Trophoblast cell (in vitro differentiated cells and primary cell): ENCODE data around the gene RAB6B.

Source experiments
- DNase-seq, 2 donors: peaks; one replicate each; pipeline ENCODE4 v3.0.0-alpha.2; 2016
- H2AFZ ChIP-seq: 2 replicates; pipeline ENCODE4 v1.6.1; 2013; ENCODE audit warnings: low read length, moderate library complexity, mild to moderate bottlenecking; ENCODE audit not compliant: insufficient read depth, poor library complexity
- H2AK5ac ChIP-seq: 2 replicates; pipeline ENCODE4 v1.6.1; 2013; ENCODE audit warnings: mild to moderate bottlenecking, low read length
- H2BK120ac ChIP-seq: 2 replicates; pipeline ENCODE4 v1.6.1; 2013; ENCODE audit warnings: low read length, mild to moderate bottlenecking, moderate library complexity; ENCODE audit not compliant: insufficient read depth, poor library complexity
- H2BK12ac ChIP-seq: 2 replicates; pipeline ENCODE4 v1.6.1; 2013; ENCODE audit warnings: mild to moderate bottlenecking, low read length, moderate library complexity
- H2BK5ac ChIP-seq: 2 replicates; pipeline ENCODE4 v1.6.1; 2013; ENCODE audit warnings: low read length, low read depth, moderate library complexity, mild to moderate bottlenecking; ENCODE audit not compliant: poor library complexity
- H3K14ac ChIP-seq: 2 replicates; pipeline ENCODE4 v1.6.1; 2013; ENCODE audit warnings: mild to moderate bottlenecking, low read length
- H3K18ac ChIP-seq: 2 replicates; pipeline ENCODE4 v1.6.1; 2013; ENCODE audit warnings: mild to moderate bottlenecking, low read length
- H3K23ac ChIP-seq: 2 replicates; pipeline ENCODE4 v1.6.1; 2013; ENCODE audit warnings: low read length
- H3K27ac ChIP-seq: 2 replicates; pipeline ENCODE4 v1.5.1; 2013; ENCODE audit warnings: low read depth, mild to moderate bottlenecking, inconsistent platforms, low read length, moderate library complexity
- H3K27me3 ChIP-seq: 2 replicates; pipeline ENCODE4 v1.6.1; 2013; ENCODE audit warnings: inconsistent platforms, mild to moderate bottlenecking, low read length, moderate library complexity; ENCODE audit not compliant: insufficient read depth
- H3K36me3 ChIP-seq, 2 experiments: 1 replicate in 1 of 2; 2 replicates in 1 of 2; pipeline ENCODE4 v1.6.1; 2013; ENCODE audit warnings: low read length in 2 of 2, mild to moderate bottlenecking in 2 of 2, moderate library complexity in 1 of 2; ENCODE audit not compliant: insufficient read depth in 2 of 2, control insufficient read depth in 1 of 2
- H3K4ac ChIP-seq: 2 replicates; pipeline ENCODE4 v1.6.1; 2013; ENCODE audit warnings: low read depth, mild to moderate bottlenecking, low read length, moderate library complexity
- H3K4me1 ChIP-seq, 2 experiments: 1 replicate in 1 of 2; 2 replicates in 1 of 2; pipeline ENCODE4 v1.6.1; 2013; ENCODE audit warnings: low read length in 2 of 2, mild to moderate bottlenecking in 2 of 2, moderate library complexity in 1 of 2; ENCODE audit not compliant: insufficient read depth in 2 of 2, control insufficient read depth in 1 of 2
- H3K4me2 ChIP-seq: 2 replicates; pipeline ENCODE4 v1.6.1; 2013; ENCODE audit warnings: inconsistent platforms, mild to moderate bottlenecking, low read length, moderate library complexity
- H3K4me3 ChIP-seq: 2 replicates; pipeline ENCODE4 v1.5.1; 2013; ENCODE audit warnings: mild to moderate bottlenecking, low read depth, low read length, inconsistent platforms
- H3K79me1 ChIP-seq: one replicate; pipeline ENCODE4 v1.6.1; 2013; ENCODE audit warnings: low read length
- H3K79me2 ChIP-seq: 2 replicates; pipeline ENCODE4 v1.6.1; 2013; ENCODE audit warnings: low read length, mild to moderate bottlenecking; ENCODE audit not compliant: control insufficient read depth, insufficient read depth, poor library complexity
- H3K9ac ChIP-seq: 2 replicates; pipeline ENCODE4 v1.6.1; 2013; ENCODE audit warnings: mild to moderate bottlenecking, low read length
- H3K9me3 ChIP-seq: 2 replicates; pipeline ENCODE4 v1.6.1; 2013; ENCODE audit warnings: low read depth, mild to moderate bottlenecking, control low read depth, inconsistent platforms, low read length; ENCODE audit not compliant: insufficient read depth
- H4K12ac ChIP-seq: 2 replicates; pipeline ENCODE4 v1.6.1; 2013; ENCODE audit warnings: low read depth, mild to moderate bottlenecking, low read length, moderate library complexity
- H4K8ac ChIP-seq: 2 replicates; pipeline ENCODE4 v1.6.1; 2013; ENCODE audit warnings: low read depth, mild to moderate bottlenecking, low read length, moderate library complexity
- H4K91ac ChIP-seq: one replicate; pipeline ENCODE4 v1.6.1; 2013; ENCODE audit warnings: low read depth, mild to moderate bottlenecking, low read length, moderate library complexity
- WGBS: extraction: QIAGEN DNeasy Blood & Tissue Kit; methylation state at CpG from one replicate; pipeline ENCODE4 v1.1.7; 2013; ENCODE audit warnings: missing lambda C conversion rate; ENCODE audit not compliant: insufficient read length, insufficient coverage; ENCODE audit errors: extremely low coverage; 5-methylcytosine and 5-hydroxymethylcytosine counted together

The RAB6B gene

GRCh38 chr3:133797396-133798105 lies 98.1 kb downstream of the RAB6B start:
- Histone ChIP-seq H3K4me2 (no peak overlapping the region), H4K91ac (no peak overlapping the region), H3K4ac (no peak overlapping the region), H3K9ac (no peak overlapping the region), H2BK12ac (no peak overlapping the region), H3K27me3 (no peaks in the 10 kb centered on the region), H2AFZ (no peak overlapping the region), H2AK5ac (no peak overlapping the region), H3K79me2 (no peaks in the 10 kb centered on the region), H3K27ac (no peak overlapping the region), H3K4me3 (no peak overlapping the region), H3K9me3 (peaks cover 2% of the 10 kb centered on the region), H2BK5ac (no peak overlapping the region), H4K12ac (no peak overlapping the region), H4K8ac (no peak overlapping the region), H3K79me1 (no peaks in the 10 kb centered on the region), H3K14ac (no peak overlapping the region), H3K23ac (no peak overlapping the region), H3K4me1 (no peaks in the 10 kb centered on the region), H3K36me3 (no peaks in the 10 kb centered on the region), H2BK120ac (no peak overlapping the region), H3K18ac (no peak overlapping the region)
- peak; percentile 44 to 81 for DNase-seq
- WGBS = no CpG with 5 or more reads among the region's 3 CpGs

- Histone ChIP-seq H4K8ac (no peak overlapping the region), H2AK5ac (no peak overlapping the region), H3K14ac (no peak overlapping the region), H3K4me2 (no peak overlapping the region), H3K4ac (no peak overlapping the region), H3K79me1 (no peaks in the 10 kb centered on the region), H3K27me3 (no peaks in the 10 kb centered on the region), H3K9me3 (peaks cover 5% of the 10 kb centered on the region), H4K91ac (no peak overlapping the region), H3K9ac (no peak overlapping the region), H2AFZ (no peak overlapping the region), H3K23ac (no peak overlapping the region), H2BK12ac (no peak overlapping the region), H4K12ac (no peak overlapping the region), H3K18ac (no peak overlapping the region), H3K4me1 (no peaks in the 10 kb centered on the region), H2BK120ac (no peak overlapping the region), H3K36me3 (no peaks in the 10 kb centered on the region), H3K27ac (no peak overlapping the region), H3K4me3 (no peak overlapping the region), H2BK5ac (no peak overlapping the region), H3K79me2 (no peaks in the 10 kb centered on the region)
- peak in 1 of 2 donors; percentile 5 for DNase-seq
- WGBS = 100% methylated on average over 1 of the region's 9 CpGs
These were observed 103.4 kb downstream of the RAB6B start for GRCh38 chr3:133792171-133792763.

GRCh38 chr3:133788024-133788423 lies 107.7 kb downstream of the RAB6B start:
- H3K18ac ChIP-seq = no peak overlapping the region
- H2BK120ac ChIP-seq = no peak overlapping the region
- no peak overlapping the region for H3K4ac ChIP-seq
- no peaks in the 10 kb centered on the region for H3K4me1 ChIP-seq
- H4K8ac ChIP-seq = no peak overlapping the region
- no peaks in the 10 kb centered on the region for H3K27me3 ChIP-seq
- no peak for DNase-seq
- H2AFZ ChIP-seq = no peak overlapping the region
- no peak overlapping the region for H3K4me2 ChIP-seq
- H3K27ac ChIP-seq = no peak overlapping the region
- H3K23ac ChIP-seq = no peak overlapping the region
- H3K4me3 ChIP-seq = no peak overlapping the region
- H3K79me2 ChIP-seq = no peaks in the 10 kb centered on the region
- no peak overlapping the region for H2BK12ac ChIP-seq
- no peak overlapping the region for H3K14ac ChIP-seq
- no peak overlapping the region for H2AK5ac ChIP-seq
- peaks cover 5% of the 10 kb centered on the region for H3K9me3 ChIP-seq
- no peaks in the 10 kb centered on the region for H3K79me1 ChIP-seq
- H4K91ac ChIP-seq = no peak overlapping the region
- no peak overlapping the region for H4K12ac ChIP-seq
- H3K36me3 ChIP-seq = no peaks in the 10 kb centered on the region
- H3K9ac ChIP-seq = no peak overlapping the region
- WGBS = no CpG with 5 or more reads among the region's 2 CpGs
- H2BK5ac ChIP-seq = no peak overlapping the region

- Histone ChIP-seq H4K8ac (no peak overlapping the region), H3K27ac (no peak overlapping the region), H2BK12ac (no peak overlapping the region), H3K18ac (no peak overlapping the region), H3K36me3 (no peaks in the 10 kb centered on the region), H2BK120ac (no peak overlapping the region), H2AK5ac (no peak overlapping the region), H4K12ac (no peak overlapping the region), H3K4me2 (no peak overlapping the region), H4K91ac (no peak overlapping the region), H3K9ac (no peak overlapping the region), H3K23ac (no peak overlapping the region), H2AFZ (no peak overlapping the region), H3K79me1 (no peaks in the 10 kb centered on the region), H2BK5ac (no peak overlapping the region), H3K4me3 (no peak overlapping the region), H3K4me1 (no peaks in the 10 kb centered on the region), H3K9me3 (peaks cover 6% of the 10 kb centered on the region), H3K14ac (no peak overlapping the region), H3K27me3 (no peaks in the 10 kb centered on the region), H3K79me2 (no peaks in the 10 kb centered on the region), H3K4ac (no peak overlapping the region)
- no peak for DNase-seq
- WGBS = no CpG with 5 or more reads among the region's 32 CpGs
These were observed 111.9 kb downstream of the RAB6B start for GRCh38 chr3:133783762-133784161.
